ENCODE measurements around the gene TBL1Y. TPM values are rescaled to one million over a fixed set of nuclear protein-coding genes. Genes with fewer than 3 reads are reported as not detected.
"Not testable (repeated sequence)": the region's sequence is repeated elsewhere in the genome, so short reads cannot be mapped to it uniquely, and the experiment has no call there.

Gene TBL1Y
- total RNA-seq, result not detected

GRCh38 chrY:6910372-6911252 is at the start of gene TBL1Y:
Gene TBL1Y (plus strand): TSS chrY:6910697. CDS start chrY:7025085, 114,388 bp downstream.
- Histone ChIP-seq H3K27me3 (no peaks in the 10 kb centered on the region), H3K36me3 (no peaks in the 10 kb centered on the region), H3K27ac (no peak within 1 kb of the TSS), H3K9me3 (no peaks in the 10 kb centered on the region), H3K4me3 (no peak within 1 kb of the TSS), H3K4me1 (no peaks in the 10 kb centered on the region)
- intact Hi-C loops (cut with DNase I), result no loop called here
- no peak for TF ChIP-seq CTCF (IDR thresholded peaks at IDR 0.05)
- DNase-seq (ENCODE audit: low spot score in 2 of 2), result no peak

- H3K4me1 ChIP-seq, result no peaks in the 10 kb centered on the region
- H3K9me3 ChIP-seq, result no peaks in the 10 kb centered on the region
- no peak for DNase-seq (ENCODE audit: low spot score in 2 of 2)
- no peaks in the 10 kb centered on the region for H3K36me3 ChIP-seq
- H3K27me3 ChIP-seq, result no peaks in the 10 kb centered on the region
- H3K27ac ChIP-seq, result no peak overlapping the region
- intact Hi-C loops (cut with DNase I), result no loop called here
- no peak overlapping the region for H3K4me3 ChIP-seq
- no peak for TF ChIP-seq CTCF (IDR thresholded peaks at IDR 0.05)
Observed at GRCh38 chrY:6894496-6894895, 16.0 kb upstream of the TBL1Y start.

GRCh38 chrY:6895236-6895635 is 15.3 kb upstream of the TBL1Y start:
- Histone ChIP-seq H3K9me3 (no peaks in the 10 kb centered on the region), H3K4me1 (no peaks in the 10 kb centered on the region), H3K27me3 (no peaks in the 10 kb centered on the region), H3K4me3 (no peak overlapping the region), H3K27ac (no peak overlapping the region), H3K36me3 (no peaks in the 10 kb centered on the region)
- TF ChIP-seq CTCF (IDR thresholded peaks at IDR 0.05), result no peak
- intact Hi-C loops (cut with DNase I), result no loop called here
- no peak for DNase-seq (ENCODE audit: low spot score in 2 of 2)

GRCh38 chrY:6902116-6902515 is 8.4 kb upstream of the TBL1Y start:
- H3K4me1 ChIP-seq; DNase-seq (ENCODE audit: low spot score in 2 of 2); H3K27me3 ChIP-seq; intact Hi-C loops (cut with DNase I); H3K27ac ChIP-seq; H3K9me3 ChIP-seq; H3K4me3 ChIP-seq; H3K36me3 ChIP-seq: not testable (repeated sequence)

- no peak overlapping the region for H3K27ac ChIP-seq
- intact Hi-C loops (cut with DNase I), result no loop called here
- no peak for TF ChIP-seq CTCF (IDR thresholded peaks at IDR 0.05)
Observed at GRCh38 chrY:6907591-6907990, 2.9 kb upstream of the TBL1Y start.

GRCh38 chrY:6908021-6908420 is 2.5 kb upstream of the TBL1Y start:
- DNase-seq (ENCODE audit: low spot score in 2 of 2); H3K4me3 ChIP-seq; H3K27me3 ChIP-seq; H3K36me3 ChIP-seq; H3K4me1 ChIP-seq; H3K27ac ChIP-seq; intact Hi-C loops (cut with DNase I); H3K9me3 ChIP-seq: not testable (repeated sequence)

More at GRCh38 chrY:6907591-6907990, 2.9 kb upstream of the TBL1Y start:
- no peaks in the 10 kb centered on the region for H3K27me3 ChIP-seq
- no peak overlapping the region for H3K4me3 ChIP-seq
- no peaks in the 10 kb centered on the region for H3K36me3 ChIP-seq
- no peak for DNase-seq (ENCODE audit: low spot score in 2 of 2)
- no peaks in the 10 kb centered on the region for H3K9me3 ChIP-seq
- no peaks in the 10 kb centered on the region for H3K4me1 ChIP-seq
